OCI-LY3 (cell line): ENCODE data around the gene FUS.

Experiments
- H2AFZ ChIP-seq: fragments of 200-600, 300-600 bp; shearing (Covaris generic); 2 replicates; pipeline ENCODE4 v1.6.0; 2014; ENCODE audit warnings: antibody characterized with exemption, low read depth, low read length
- H3K27ac ChIP-seq: fragments of 200-600, 300-600 bp; sonication (generic); 2 replicates; pipeline ENCODE4 v1.5.1; 2014; ENCODE audit warnings: mild to moderate bottlenecking, low read length, moderate library complexity, mixed read lengths
- H3K27me3 ChIP-seq: fragments of 200-600, 300-600 bp; sonication (generic); 2 replicates; pipeline ENCODE4 v1.6.1; 2014; ENCODE audit warnings: low read depth, low read length, mixed read lengths
- H3K36me3 ChIP-seq: fragments of 200-600, 300-600 bp; sonication (generic); replicated peaks from 2 replicates; pipeline ENCODE3; 2014; ENCODE audit warnings: low read depth, low read length, mixed read lengths
- H3K4me1 ChIP-seq: fragments of 300-600, 200-600 bp; sonication (generic); 2 replicates; pipeline ENCODE4 v1.6.1; 2014; ENCODE audit warnings: low read length, mixed read lengths
- H3K4me2 ChIP-seq: fragments of 200-600, 300-600 bp; sonication (generic); 2 replicates; pipeline ENCODE4 v1.6.1; 2014; ENCODE audit warnings: low read length, mixed read lengths
- H3K4me3 ChIP-seq: fragments of 300-600, 200-600 bp; sonication (generic); 2 replicates; pipeline ENCODE4 v1.5.1; 2014; ENCODE audit warnings: antibody characterized with exemption, mild to moderate bottlenecking, low read length, moderate library complexity
- H3K79me2 ChIP-seq: fragments of 300-600, 200-600 bp; shearing (Covaris generic); 2 replicates; pipeline ENCODE4 v1.6.1; 2014; ENCODE audit warnings: mild to moderate bottlenecking, low read length, mixed read lengths
- H3K9ac ChIP-seq: fragments of 300-600, 200-600 bp; shearing (Covaris generic); 2 replicates; pipeline ENCODE4 v1.6.0; 2014; ENCODE audit warnings: mild to moderate bottlenecking, low read length, moderate library complexity
- H3K9me3 ChIP-seq: fragments of 200-600, 300-600 bp; shearing (Covaris generic); 2 replicates; pipeline ENCODE4 v1.6.1; 2014; ENCODE audit warnings: low read length, mixed read lengths; ENCODE audit not compliant: insufficient read depth
- H4K20me1 ChIP-seq: fragments of 200-600, 300-600 bp; sonication (generic); 2 replicates; pipeline ENCODE4 v1.6.1; 2016; ENCODE audit warnings: low read length, mixed read lengths; ENCODE audit not compliant: insufficient read depth
- EZH2phosphoT487 ChIP-seq: fragments of 200-600 bp; shearing (Covaris generic); IDR thresholded peaks from 2 replicates; pipeline ENCODE4 v1.6.1; 2018; ENCODE audit warnings: antibody characterized with exemption, mixed run types, low read depth
- TF ChIP-seq, protein P1 (sequence below): fragments of 200-600, 300-600 bp; sonication (generic); IDR thresholded peaks from 2 replicates; pipeline ENCODE4 v1.5.1; 2014; ENCODE audit warnings: antibody characterized with exemption, low read length, low read depth

Gene FUS

DNA sequence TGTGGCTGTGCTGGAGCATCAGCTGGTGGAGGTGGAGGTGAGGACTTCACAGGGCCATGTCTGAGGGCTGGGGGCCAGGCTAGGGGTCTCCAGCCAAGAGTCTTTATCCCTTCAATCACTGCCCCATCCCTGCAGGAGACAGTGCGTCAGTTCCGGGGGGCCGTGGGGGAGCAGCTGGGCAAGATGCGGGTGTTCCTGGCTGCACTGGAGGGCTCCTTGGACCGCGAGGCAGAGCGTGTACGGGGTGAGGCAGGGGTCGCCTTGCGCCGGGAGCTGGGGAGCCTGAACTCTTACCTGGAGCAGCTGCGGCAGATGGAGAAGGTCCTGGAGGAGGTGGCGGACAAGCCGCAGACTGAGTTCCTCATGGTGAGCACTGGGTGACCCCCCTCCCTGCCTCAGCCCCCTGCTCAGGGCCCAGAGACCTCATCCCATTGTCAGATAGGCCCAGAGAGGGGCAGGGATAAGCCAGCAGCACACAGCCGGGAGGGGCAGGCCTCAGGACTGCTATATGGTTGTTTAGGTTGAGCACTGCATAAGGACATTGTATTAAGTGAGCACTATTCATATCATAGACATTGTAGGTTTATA, 39.3 kb downstream of the FUS start:
- no peaks in the 10 kb centered on the region for H4K20me1 ChIP-seq
- H3K9me3 ChIP-seq, result no peaks in the 10 kb centered on the region
- no peaks in the 10 kb centered on the region for H3K27me3 ChIP-seq
- H3K4me2 ChIP-seq, result no peak overlapping the region
- no peaks in the 10 kb centered on the region for H3K4me1 ChIP-seq
- no peak overlapping the region for H3K9ac ChIP-seq
- no peak overlapping the region for H2AFZ ChIP-seq
- no peak overlapping the region for H3K27ac ChIP-seq
- no peak overlapping the region for H3K4me3 ChIP-seq
- no peaks in the 10 kb centered on the region for H3K36me3 ChIP-seq
- H3K79me2 ChIP-seq, result no peaks in the 10 kb centered on the region
- TF ChIP-seq, protein P1, sequence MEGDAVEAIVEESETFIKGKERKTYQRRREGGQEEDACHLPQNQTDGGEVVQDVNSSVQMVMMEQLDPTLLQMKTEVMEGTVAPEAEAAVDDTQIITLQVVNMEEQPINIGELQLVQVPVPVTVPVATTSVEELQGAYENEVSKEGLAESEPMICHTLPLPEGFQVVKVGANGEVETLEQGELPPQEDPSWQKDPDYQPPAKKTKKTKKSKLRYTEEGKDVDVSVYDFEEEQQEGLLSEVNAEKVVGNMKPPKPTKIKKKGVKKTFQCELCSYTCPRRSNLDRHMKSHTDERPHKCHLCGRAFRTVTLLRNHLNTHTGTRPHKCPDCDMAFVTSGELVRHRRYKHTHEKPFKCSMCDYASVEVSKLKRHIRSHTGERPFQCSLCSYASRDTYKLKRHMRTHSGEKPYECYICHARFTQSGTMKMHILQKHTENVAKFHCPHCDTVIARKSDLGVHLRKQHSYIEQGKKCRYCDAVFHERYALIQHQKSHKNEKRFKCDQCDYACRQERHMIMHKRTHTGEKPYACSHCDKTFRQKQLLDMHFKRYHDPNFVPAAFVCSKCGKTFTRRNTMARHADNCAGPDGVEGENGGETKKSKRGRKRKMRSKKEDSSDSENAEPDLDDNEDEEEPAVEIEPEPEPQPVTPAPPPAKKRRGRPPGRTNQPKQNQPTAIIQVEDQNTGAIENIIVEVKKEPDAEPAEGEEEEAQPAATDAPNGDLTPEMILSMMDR, result no peak
- TF ChIP-seq EZH2phosphoT487, result no peak

GRCh38 chr16:31221357-31222160, 41.6 kb downstream of the FUS start:
- no peak overlapping the region for H3K4me2 ChIP-seq
- H4K20me1 ChIP-seq, result no peaks in the 10 kb centered on the region
- H3K36me3 ChIP-seq, result no peaks in the 10 kb centered on the region
- no peak for TF ChIP-seq EZH2phosphoT487
- TF ChIP-seq, protein P1, result no peak
- H3K27me3 ChIP-seq, result no peaks in the 10 kb centered on the region
- H3K9ac ChIP-seq, result no peak overlapping the region
- H3K4me1 ChIP-seq, result no peaks in the 10 kb centered on the region
- no peaks in the 10 kb centered on the region for H3K79me2 ChIP-seq
- H3K9me3 ChIP-seq, result no peaks in the 10 kb centered on the region
- H2AFZ ChIP-seq, result no peak overlapping the region
- no peak overlapping the region for H3K4me3 ChIP-seq
- H3K27ac ChIP-seq, result no peak overlapping the region

- Histone ChIP-seq H3K9ac (no peak overlapping the region), H2AFZ (no peak overlapping the region), H3K79me2 (no peaks in the 10 kb centered on the region), H4K20me1 (no peaks in the 10 kb centered on the region), H3K4me2 (no peak overlapping the region), H3K27me3 (no peaks in the 10 kb centered on the region), H3K27ac (no peak overlapping the region), H3K36me3 (no peaks in the 10 kb centered on the region), H3K4me3 (no peak overlapping the region), H3K9me3 (no peaks in the 10 kb centered on the region), H3K4me1 (no peaks in the 10 kb centered on the region)
- TF ChIP-seq EZH2phosphoT487, result no peak
- TF ChIP-seq, protein P1, result no peak
Measured at GRCh38 chr16:31223044-31223443, 43.1 kb downstream of the FUS start.

GRCh38 chr16:31224092-31224955, 44.4 kb downstream of the FUS start:
- H3K9me3 ChIP-seq, result no peaks in the 10 kb centered on the region
- H3K9ac ChIP-seq, result no peak overlapping the region
- no peaks in the 10 kb centered on the region for H3K36me3 ChIP-seq

More at GRCh38 chr16:31224092-31224955, 44.4 kb downstream of the FUS start:
- no peak overlapping the region for H3K27ac ChIP-seq
- no peaks in the 10 kb centered on the region for H3K27me3 ChIP-seq
- TF ChIP-seq, protein P1, result no peak
- no peak for TF ChIP-seq EZH2phosphoT487
- H3K4me2 ChIP-seq, result no peak overlapping the region
- no peak overlapping the region for H3K4me3 ChIP-seq
- H3K4me1 ChIP-seq, result no peaks in the 10 kb centered on the region
- H2AFZ ChIP-seq, result no peak overlapping the region
- H4K20me1 ChIP-seq, result no peaks in the 10 kb centered on the region
- H3K79me2 ChIP-seq, result no peaks in the 10 kb centered on the region
